ENCODE data around the gene BRD8. TPM values are rescaled to one million over a fixed set of nuclear protein-coding genes. Genes with fewer than 3 reads are reported as not detected.
"Not testable (repeated sequence)": the region's sequence is repeated elsewhere in the genome, so short reads cannot be mapped to it uniquely, and the experiment has no call there.

BRD8 gene
- total RNA-seq, 1 donor from 2014 or later, result 29.4 TPM

- no peak for DNase-seq
- ATAC-seq, result no peak
- intact Hi-C loops (cut with micrococcal nuclease), result no loop called here
These were observed 9.3 kb downstream of the BRD8 start for GRCh38 chr5:138169124-138169523.

DNA sequence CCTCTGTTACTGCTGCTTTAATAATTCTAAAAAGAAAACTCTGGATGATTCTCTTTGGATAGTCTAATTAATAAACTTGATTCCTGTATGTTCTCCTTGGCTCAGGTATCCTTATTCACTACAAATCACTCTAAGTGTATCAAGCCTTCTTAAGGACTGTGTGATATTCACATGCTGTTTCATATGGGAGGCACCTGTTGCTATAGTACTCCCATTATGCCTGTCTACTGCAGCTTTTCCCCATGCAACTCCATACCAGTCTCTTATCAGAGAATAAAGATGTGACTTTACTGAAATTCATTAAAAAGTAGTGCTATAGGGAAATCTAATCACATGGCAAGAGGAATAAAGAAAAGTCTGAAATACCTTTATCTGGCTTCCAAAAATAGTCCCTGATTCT lies 14.7 kb downstream of the BRD8 start:
- ATAC-seq, result no peak
- intact Hi-C loops (cut with micrococcal nuclease), result no loop called here
- no peak for DNase-seq

GRCh38 chr5:138160706-138161105 lies 17.7 kb downstream of the BRD8 start:
- no peak for ATAC-seq
- intact Hi-C loops (cut with micrococcal nuclease), result no loop called here
- no peak for DNase-seq

GRCh38 chr5:138159666-138160065 lies 18.8 kb downstream of the BRD8 start:
- DNase-seq, result no peak
- ATAC-seq, result no peak

GRCh38 chr5:138157626-138158025 lies 20.8 kb downstream of the BRD8 start:
- DNase-seq (no peak), ATAC-seq (no peak)
- intact Hi-C loops (cut with micrococcal nuclease), result no loop called here

More at GRCh38 chr5:138159666-138160065, 18.8 kb downstream of the BRD8 start:
- intact Hi-C loops (cut with micrococcal nuclease), result no loop called here

DNA sequence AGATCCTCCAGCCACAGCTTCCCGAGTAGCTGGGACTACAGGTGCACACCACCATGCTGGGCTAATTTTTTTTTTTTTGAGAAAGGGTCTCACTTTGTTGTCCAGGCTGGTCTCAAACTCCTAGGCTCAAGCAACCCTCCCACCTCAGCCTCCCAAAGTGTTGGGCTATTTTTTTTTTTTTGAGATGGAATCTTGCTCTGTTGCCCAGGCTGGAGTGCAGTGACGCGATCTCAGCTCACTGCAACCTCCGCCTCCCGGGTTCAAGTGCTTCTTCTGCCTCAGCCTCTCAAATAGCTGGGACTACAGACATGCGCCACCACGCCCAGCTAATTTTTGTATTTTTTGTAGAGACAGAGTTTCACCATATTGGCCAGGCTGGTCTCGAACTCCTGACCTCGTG lies 22.5 kb downstream of the BRD8 start:
- not testable (repeated sequence) for ATAC-seq, DNase-seq

GRCh38 chr5:138149530-138149929 lies 28.9 kb downstream of the BRD8 start:
- DNase-seq, result no peak
- intact Hi-C loops (cut with micrococcal nuclease), result no loop called here
- ATAC-seq, result no peak

More for the DNA sequence above, 22.5 kb downstream of the BRD8 start:
- intact Hi-C loops (cut with micrococcal nuclease), result not testable (repeated sequence)

- DNase-seq, result peak; percentile 31
These were observed 29.6 kb downstream of the BRD8 start for GRCh38 chr5:138148811-138149210.

GRCh38 chr5:138143578-138143977 lies 34.9 kb downstream of the BRD8 start:
- intact Hi-C loops (cut with micrococcal nuclease); DNase-seq; ATAC-seq: not testable (repeated sequence)

More at GRCh38 chr5:138148811-138149210, 29.6 kb downstream of the BRD8 start:
- intact Hi-C loops (cut with micrococcal nuclease), result no loop called here
- peak; percentile 65 for ATAC-seq

GRCh38 chr5:138141734-138142133 lies 36.7 kb downstream of the BRD8 start:
- ATAC-seq, result no peak
- no peak for DNase-seq
- intact Hi-C loops (cut with micrococcal nuclease), result no loop called here

GRCh38 chr5:138140268-138140667 lies 38.2 kb downstream of the BRD8 start:
- intact Hi-C loops (cut with micrococcal nuclease), result no loop called here
- DNase-seq (no peak), ATAC-seq (no peak)

DNA sequence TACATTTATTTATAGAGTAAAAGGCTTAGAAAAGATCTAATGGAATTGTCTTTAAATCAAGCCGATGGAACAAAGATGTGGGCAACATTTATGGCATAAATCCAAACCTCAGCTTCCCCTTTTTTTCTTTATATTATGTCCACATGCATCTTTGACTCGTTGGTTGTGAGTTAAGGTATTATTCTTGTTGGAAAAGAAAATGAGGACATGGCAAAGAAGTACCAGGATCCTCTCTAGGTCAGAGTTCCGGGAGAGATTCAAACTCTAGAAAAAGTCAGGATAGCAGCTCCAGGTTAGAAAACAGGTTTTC lies 38.7 kb downstream of the BRD8 start:
- intact Hi-C loops (cut with micrococcal nuclease), result no loop called here
- no peak for DNase-seq
- ATAC-seq, result no peak

- ATAC-seq (peak; percentile 95), DNase-seq (peak; percentile 76)
These were observed 39.3 kb downstream of the BRD8 start, which contains the start of gene NME5 for GRCh38 chr5:138138949-138139780. TSS of gene NME5 (minus strand) at chr5:138139428. CDS start at chr5:138138780, 648 bp downstream.

GRCh38 chr5:138132543-138132942 lies 45.9 kb downstream of the BRD8 start:
- ATAC-seq (no peak), DNase-seq (no peak)
- intact Hi-C loops (cut with micrococcal nuclease), result loop anchor here (5.0 kb wide), 1 partner anchor 55 kb away; no protein-coding TSS in a partner anchor

More at GRCh38 chr5:138138949-138139780, 39.3 kb downstream of the BRD8 start, which contains the start of gene NME5:
- intact Hi-C loops (cut with micrococcal nuclease), result no loop called here

GRCh38 chr5:138129347-138129746 lies 49.1 kb downstream of the BRD8 start:
- no peak for DNase-seq
- intact Hi-C loops (cut with micrococcal nuclease), result no loop called here
- ATAC-seq, result no peak

- intact Hi-C loops (cut with micrococcal nuclease), result no loop called here
- ATAC-seq, result no peak
- DNase-seq, result no peak
These were observed 50.1 kb downstream of the BRD8 start for GRCh38 chr5:138128334-138128733.

- DNase-seq, result no peak
- intact Hi-C loops (cut with micrococcal nuclease), result no loop called here
- no peak for ATAC-seq
These were observed 63.2 kb downstream of the BRD8 start for GRCh38 chr5:138115254-138115653.

GRCh38 chr5:138111937-138112336 lies 66.5 kb downstream of the BRD8 start:
- intact Hi-C loops (cut with micrococcal nuclease), result no loop called here
- no peak for DNase-seq
- ATAC-seq, result no peak

DNA sequence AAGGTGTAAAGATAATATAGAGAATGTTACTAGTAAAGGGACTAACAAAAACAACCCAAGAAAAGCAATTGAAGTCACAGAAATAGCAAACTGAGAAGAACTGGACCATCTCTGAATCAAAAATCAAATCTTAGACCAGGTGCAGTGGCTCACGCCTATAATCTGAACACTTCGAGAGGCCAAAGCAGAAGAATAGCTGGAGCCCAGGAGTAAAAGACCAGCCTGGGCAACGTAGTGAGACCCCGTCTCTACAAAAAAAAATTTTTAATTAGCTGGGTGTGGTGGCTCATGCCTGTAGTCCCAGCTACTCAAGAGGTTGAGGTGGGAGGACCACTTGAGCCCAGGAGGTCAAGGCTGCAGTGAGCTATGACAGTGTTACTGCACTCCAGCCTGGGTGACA lies 67.2 kb downstream of the BRD8 start:
- intact Hi-C loops (cut with micrococcal nuclease), result no loop called here
- no peak for DNase-seq
- ATAC-seq, result no peak

DNA sequence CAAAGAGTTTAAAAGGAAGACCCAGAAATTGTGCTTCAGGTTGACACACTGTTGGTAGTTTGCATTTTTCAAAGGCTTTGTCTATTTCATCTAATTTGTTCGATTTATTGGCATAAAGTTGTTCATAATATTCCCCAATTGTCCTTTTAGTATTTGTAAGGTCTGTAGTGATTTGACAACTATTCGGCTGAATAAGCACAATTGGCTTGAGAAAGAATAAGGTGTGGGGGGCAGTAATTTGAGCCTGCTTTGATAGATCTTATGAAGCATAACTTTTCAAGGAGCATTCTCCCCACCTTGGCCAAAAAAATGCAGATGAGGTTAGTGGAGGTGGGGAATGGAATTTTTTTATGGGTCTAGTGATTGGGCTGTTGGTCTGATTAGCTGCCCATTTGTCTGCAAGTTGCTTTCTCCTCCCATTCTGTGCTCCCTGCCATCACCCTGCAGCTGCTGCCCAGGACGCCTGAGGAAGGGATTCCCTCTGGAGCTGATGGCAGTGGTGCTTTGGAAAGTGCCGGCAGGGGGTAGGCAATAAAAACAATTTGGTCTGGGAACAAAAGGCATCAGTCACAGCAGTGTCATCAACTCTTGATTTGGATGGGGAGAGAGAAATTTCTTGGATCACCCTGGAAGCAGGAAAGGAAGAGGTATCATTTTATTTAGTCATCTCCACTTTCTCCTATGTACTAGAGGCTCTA lies 68.0 kb downstream of the BRD8 start:
- ATAC-seq, result no peak
- intact Hi-C loops (cut with micrococcal nuclease), result no loop called here
- DNase-seq, result no peak

Data from left ventricle myocardium superior (tissue), 1 donor.